NOMO-1 (cell line): ENCODE measurements around the gene ALDH1L1.

Experiments used
- DNase-seq, 2 experiments: peaks; one replicate each; lab custom pipeline; 2025; ENCODE audit not compliant: unreplicated experiment in 2 of 2; lab: John Stamatoyannopoulos, UW

ALDH1L1 gene

DNA sequence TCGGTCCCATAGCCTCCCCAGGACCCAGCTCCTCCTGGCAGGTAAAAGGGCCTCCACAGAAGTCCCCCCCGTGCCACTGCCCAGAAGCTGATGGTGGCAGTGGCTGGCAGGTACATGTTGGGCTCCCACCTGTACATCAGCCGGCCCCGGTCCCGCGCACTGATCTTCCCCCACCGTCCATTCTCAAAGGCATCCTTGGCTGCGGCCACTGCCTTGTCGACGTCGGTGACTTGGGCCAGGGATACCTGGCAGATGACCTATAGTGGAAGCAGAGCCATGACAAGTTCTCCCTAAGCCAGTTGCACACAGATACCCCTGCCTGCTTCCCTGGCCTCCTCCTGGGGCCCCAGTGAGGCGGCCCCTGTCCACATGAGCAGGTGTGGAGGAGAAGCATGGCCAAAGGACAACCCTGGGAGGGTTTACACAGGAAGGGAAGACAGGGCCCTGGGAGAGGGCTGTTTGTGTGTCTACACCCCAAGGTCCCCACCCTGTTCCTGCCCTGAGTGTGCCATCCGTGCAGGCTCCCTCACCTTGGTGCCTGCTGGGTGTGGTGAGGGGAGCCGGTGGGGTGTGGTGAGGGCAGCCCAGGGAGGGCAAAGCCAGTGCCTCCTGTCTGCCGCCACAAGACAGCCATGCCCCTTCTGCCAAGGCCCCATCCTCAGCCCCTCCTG is 44.8 kb downstream of the ALDH1L1 start:
- no peak for DNase-seq

DNA sequence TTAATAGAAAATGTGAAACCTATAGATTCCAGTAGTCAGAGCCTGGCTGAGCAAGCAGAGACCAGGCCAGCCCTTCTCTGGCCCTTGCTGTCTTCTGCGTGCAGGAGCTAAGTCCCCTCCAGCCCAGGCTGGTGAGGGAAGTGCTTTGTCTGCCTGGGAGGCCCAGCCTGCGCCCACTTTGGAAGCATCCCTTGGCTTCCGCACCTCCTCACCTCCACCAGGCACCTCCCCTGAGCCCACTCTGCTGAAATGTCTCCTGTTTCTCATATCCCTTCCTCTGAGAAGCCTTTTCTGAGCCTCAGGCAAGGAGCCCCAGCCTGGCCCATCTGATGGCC is 45.3 kb downstream of the ALDH1L1 start:
- DNase-seq, result no peak

DNA sequence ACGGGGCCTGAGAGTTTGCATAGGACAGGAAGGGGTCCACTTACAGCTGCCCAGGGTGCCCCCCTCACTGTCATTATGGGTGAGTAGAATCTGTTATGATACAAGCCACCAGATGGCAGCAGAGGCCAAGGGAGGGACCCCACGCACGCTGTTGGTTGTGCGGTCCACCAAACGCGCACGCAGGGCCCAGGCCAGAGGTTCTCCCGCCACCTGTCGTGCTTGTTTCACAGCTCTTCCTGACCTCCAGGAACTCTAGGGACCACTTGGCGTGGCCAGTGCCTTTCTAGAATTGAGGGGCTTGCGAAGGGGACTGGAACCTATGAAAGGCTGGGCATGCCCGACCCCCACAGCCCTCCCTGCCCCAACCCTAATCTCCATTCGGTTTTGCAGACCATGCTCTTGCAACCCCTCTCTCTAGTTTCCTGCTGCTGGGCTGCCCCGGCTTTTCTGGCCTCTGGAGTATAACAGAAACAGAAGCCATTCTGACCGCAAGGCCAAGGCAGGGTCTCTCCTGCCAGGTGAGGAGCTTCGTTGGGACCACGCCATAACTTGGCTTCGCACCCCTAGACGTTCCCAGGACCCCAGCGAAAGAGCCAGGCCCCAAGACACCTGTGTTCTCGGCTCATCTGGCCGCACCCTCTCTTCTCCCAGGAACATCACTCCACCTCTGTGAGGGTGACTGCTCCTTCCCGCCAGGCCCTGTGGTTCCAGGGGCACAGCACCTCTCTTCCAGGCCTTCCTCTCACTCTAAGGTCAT is 46.0 kb downstream of the ALDH1L1 start:
- DNase-seq, result peak; percentile 43 to 55

DNA sequence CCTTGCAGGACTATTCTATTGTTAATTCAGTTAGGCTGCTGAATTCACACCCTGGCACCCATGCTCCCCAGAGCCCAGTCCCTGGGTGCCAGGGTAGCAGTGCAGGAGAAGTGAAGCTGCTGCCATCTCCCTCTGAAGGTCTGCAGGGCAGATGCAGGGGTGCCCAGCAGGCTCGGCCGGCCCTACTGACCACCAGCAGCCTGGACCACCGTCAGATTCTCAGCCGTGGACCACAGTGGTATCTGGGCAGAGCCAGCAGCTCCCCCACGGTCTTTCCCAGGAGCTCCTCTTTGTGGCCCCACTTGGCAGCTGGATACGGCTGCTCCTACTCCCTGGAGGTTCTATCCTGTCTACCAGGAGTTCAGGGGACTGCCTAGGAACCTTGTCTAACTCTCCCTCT is 46.8 kb downstream of the ALDH1L1 start:
- no peak for DNase-seq

DNA sequence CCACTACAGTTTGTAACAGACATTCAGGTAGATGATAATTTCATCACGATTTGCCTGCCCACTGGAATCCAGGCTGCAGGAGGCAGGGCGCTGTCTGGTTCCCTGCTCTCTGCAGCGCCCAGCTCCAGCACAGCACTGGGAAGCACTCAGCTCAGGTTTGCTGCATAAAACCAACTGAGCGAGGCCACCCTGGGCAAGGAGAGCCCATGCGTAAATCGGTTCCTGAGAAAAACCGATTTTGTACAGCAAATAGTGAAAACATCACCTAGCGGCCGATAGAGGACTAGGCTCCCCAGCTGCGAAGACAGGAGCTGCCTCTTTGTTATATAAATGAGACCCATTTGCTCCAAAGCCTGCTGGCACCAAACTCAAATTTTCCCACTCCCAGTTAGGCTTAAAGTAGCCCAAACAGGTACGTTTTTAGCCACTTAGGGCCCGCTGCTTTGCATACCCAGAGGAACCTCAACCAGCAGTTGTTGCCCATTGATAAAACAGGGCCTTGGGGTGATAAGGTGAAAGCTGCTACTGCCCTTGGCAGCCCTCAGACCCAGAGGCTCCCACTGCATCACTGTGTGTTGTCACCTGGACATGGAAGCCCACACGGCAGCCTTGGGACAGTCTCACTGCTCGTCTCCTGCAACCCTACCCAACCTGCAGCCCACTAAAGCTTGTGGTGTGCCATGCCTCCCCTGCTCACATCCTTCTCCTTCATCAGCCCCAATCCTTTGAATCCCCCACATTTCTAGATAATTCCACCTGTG is 47.5 kb downstream of the ALDH1L1 start:
- DNase-seq, result no peak

DNA sequence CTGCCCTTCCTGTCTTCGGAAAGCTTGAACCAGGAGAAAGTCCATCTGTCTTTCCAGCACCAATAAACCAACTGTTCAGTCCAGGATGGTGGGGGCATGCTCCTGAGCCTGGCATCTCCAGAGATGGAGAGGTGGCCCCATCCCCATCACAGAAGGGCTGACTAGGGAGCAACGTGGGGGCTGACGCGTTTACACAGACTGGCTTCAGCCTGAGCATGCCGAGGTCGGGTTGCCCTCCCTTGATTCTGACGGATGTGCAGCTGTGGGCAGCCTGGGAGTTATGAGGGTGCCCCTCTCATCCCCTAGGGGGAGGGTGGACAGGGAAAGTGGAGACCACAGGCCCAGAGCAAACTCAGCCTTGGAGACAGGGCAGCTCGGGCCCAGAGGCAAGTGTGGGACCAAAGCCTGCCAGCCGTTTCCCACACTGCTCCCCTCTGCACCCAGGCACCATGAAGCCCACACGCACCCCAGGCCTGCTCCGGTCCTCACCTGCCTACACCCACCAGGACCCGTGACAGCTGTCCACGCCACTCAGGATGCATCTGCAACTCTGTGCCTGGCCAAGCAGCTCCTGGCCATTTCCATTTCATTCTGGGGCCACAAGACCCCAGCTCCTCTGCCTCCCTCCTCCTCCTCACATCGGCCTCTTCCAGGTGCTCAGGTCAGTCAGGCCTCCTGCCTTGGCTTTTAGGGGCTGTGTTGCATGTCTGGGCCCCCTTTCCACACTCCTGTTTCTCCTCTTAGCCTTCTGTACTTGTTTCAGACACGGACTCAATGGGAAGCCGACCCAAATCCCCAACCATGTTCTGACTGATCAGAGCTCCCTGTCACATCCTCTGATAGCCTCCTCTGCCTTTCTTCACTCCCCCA is 48.3 kb downstream of the ALDH1L1 start:
- DNase-seq, result no peak

DNA sequence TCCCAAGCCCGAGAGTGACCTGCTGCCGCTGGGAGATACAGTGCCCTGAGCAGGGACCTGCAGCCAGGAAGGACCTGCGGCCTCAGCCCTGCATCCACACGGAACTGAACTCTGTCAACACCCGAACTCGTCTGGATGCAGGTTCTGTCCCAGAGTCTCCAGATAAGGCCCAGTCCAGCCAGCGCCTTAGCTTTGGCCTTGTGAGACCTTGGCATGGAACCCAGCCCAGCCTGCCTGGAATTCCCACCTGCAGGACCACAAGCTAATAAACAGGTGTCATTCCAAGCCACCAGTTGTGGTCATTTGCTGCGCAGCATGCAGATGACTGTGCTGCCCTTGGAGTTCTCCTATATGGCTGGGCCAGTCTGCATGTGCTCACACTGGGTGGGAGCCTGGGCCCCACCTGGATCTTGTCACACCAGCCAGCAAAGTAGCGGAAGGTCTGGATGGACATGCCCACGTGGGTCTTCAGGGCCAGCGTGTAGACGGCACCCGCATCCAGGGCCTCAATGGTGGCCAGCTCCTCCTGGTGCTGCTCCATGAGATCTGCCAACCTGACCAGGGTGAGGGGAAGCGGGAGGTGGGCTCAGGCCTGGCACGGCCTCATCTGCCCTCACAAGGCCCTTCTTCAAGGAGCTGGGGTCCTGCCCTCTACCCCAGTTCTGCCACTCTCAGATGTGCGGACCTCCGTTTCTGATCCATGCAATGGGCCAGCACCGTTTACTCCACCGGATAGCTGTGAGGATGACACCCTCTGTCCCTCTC is 49.2 kb downstream of the ALDH1L1 start:
- no peak for DNase-seq

DNA sequence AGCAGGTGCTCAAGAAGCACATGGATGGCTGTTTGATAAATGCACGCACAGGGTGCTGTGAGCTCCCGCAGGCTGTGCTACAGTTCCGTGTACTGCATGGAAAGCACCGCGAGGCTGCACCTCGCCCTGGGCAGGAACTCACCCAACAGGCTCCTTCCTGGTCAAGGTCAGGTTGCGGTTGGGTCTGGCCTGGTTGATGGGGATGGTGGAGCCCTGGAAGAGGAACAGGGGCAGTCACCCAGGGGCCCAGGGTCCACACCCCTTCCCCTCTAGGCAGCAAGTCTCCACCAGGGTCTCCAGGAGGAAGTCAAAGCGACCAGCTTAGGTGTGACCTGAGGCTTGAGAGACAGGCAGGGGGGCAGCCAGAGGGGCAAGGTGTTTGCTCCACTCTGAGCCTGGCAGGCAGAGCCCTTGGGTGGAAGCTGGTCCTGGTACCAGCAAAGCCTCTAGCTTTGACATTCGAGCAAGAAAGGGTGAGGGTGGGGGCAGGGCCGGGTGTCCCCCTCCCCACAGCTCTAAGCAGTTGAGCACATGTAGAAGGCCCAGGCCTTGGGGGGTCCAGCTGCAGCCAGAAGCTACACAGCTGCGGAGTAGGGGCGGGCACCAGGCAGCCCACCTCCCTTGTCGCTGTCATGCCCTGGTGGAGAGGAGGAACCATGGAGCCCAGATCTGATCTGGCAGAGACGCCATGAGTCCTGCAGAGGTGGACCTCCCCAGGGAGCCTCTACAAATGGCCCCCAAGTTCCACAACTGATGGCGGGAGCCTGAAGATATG is 50.1 kb downstream of the ALDH1L1 start:
- no peak for DNase-seq

DNA sequence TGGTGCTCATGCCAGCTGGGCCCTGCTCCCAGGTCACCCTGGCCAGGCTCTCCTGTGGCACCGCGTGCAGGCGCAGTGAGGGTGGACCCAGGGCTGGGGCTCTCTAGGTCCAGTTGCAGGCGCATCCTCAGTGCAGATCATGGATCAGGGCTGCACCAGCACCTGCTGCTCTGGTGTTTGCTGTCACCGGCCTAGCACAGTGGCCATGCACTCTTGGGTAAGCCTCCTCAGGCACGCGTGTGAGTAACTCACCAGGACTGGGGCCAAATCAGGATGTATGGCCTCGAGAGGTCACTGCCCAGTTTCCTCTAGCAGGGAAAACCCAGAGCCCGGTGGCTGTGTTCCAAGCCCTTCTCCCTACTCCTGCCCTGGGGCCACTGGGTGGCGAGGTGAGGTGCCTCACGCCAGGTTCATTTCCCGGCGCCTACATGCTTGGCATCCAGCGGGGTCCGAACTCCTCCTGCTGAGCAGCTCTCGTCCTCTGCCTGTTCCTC is 50.9 kb downstream of the ALDH1L1 start:
- DNase-seq, result peak in 1 of 2 experiments; percentile 3

DNA sequence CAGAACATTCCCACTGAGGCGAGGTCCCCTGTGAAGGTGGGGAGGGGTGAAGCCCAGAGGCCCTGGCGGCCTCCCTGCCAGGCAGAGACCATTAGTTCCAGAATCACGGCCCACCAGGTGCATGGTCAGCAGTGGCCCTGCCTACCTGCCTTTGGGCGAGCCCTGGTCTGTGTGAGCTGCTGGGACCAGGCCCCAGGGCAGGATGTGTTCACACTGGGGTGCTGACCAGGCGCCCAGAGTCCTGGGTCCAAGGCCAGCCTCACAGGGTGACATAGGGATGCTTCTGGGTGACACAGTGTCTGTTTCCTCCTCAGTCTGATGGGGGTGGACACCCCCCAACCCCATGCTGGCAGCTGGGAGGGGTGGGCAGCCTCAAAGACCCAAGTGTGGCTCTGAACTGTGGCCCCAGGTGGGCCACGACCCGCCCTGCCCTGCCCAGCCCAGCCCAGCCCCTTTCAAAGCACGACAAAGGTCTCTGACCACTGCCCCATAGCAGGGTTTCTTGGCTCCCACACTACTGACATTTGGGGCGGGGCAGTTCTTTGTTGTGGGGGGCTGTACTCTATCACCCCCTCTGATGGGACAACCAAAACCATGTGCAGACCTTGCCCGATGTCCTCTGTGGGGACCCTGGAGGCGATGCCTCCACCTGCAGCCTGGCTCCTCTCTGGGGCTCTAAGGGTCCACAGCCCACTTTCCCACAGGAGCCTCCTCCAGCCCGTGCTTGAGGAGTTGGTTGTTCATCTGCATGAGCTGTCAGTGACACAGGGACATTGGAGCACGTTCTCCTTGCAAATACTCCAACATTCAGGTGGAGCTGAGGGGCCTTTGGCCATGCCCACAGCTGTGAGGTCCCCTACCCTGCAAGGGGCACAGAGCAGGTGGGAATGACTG is 51.6 kb downstream of the ALDH1L1 start:
- no peak for DNase-seq

DNA sequence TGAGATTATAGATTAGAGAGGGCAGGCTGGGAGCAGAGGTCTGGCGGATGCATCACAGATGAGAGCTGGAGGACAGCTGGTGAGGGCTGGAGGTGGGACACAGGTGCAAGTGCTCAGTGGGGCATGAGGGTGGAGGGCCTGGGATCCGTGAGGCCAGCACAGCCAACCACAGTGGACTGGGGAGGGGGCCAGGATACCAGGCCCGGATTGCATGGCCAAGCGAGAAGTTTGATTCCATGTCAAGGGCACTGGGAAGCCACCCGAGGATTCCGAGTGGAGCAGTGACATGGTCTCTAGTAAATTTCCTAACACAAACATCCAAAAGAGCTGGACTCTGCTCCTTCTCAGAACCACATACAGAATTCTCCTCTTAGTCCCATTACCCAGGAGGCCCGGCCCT is 52.5 kb downstream of the ALDH1L1 start:
- DNase-seq, result no peak

DNA sequence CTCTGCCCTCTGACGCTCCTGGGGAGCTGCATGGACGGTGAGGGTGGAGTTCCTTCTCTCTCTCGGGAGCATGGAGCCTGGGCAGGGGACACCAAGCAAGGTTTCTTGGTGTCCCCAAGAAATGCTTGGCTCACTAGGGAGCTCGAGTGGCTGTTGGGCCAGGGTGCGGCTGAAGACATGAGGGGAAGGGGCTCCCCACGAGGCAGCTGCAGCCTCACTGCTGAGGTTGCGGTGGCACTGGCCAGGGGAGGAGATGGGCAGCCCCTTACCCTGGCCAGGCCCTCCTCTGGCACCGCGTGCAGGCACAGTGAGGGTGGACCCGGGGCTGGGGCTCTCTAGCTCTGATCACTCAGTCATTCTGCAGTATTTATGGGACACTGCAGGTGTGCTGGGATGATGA is 52.9 kb downstream of the ALDH1L1 start:
- no peak for DNase-seq

DNA sequence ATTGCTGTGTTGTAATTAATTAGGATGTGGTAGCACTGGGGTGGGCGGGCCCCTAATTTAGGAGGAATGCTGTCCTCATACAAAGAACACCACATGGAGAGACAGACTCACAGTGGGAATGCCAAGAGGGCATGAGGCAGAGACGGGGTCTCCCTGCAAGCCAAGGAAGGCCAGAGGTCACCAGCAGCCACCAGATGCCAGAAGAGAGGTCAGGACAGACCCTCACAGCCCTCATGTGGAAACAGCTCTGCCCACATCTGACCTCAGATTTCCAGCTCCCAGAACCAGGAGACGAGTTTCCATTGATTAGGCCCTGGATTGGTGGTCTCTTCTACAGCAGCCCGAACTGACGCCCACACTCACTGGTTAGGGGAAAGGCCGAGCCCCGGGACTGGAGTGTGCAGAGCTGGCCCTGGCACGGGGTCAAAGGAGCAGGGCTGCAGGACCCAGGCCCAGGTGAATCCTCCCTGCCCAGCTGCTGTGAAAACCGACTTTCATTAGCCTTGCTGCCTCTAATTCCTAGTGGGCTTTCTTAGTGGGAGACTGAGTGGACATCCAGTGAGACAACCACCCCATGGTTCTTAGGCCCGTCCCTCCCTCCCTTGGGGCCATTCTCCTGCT is 53.5 kb downstream of the ALDH1L1 start:
- DNase-seq, result no peak

DNA sequence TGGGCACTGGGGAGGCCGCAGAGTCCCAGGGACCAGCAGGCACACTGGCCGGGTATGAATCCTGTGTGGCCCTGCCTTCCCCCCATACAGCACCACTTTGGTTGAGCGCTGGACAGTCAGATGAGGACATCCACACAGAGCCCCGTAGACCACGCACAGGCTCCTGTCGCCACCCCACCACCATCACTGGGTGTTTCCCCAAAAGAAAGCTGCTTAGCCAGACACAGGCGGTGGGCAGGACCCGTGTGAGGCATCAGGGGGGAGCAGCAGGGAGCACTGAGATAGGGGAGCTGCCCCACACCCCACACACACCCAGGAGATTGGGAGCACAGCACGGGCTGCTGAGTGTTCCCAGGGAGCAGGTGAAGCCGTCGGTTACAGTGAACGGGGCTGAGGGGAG is 54.1 kb downstream of the ALDH1L1 start:
- DNase-seq, result no peak

DNA sequence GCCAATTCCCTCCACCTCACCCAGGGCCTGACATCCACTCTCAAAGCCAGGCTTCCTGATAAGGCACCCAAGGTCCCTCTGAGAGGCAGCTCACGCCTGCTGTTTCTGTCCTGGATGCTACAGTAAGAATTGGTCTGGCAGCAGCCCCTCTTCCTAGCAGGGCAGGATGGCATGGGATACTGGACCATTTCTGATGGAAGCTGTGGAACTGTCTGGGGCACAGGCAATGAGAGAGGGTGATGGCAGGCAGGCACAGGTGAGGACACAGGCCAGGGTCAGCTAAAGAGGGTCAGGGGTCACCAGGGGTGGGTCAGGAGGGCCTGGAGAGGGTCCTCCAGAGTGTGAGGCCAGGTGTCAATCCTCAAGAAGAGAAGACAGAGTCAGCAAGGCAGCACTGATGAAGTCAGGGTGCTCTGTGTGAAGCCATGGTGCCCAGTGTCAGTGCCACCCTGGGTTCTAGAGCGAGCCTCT is 54.6 kb downstream of the ALDH1L1 start:
- DNase-seq, result no peak

DNA sequence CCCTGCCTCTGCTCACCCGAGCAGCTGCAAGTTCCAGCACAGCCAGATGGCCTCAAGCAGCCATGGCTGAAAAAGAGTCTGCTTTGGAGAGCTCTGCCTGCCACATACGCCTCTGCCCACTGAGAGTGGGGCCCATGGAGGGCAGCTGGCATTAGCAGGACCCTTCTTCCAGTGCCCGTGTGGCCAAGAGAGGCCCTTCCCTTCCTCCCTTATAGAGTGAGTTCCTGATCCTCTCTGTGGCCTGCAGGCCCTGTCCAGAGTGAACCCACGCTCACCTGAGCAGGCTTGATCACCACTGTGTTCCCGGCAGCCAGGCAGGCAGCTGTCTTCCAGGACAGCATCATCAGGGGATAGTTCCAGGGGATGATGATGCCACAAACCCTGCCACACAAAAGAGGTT is 55.0 kb downstream of the ALDH1L1 start:
- no peak for DNase-seq

DNA sequence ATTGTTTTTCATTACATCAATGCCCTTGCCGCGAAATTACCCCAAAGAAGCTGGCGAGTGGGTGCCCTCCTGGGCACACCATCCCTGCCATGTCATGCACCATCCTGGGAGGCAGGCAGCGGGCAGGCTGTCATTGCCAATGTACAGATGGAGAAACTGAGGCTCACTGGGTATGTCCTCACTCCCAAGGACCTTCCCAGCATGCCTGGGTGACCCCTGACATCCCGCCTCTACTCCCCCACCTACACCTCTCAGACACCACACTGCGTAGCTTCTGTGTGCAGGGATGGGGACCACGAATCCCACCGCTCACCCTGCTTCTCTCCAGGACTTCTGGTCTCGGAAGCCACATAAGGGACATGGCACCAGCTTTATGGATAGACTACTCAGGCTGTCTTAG is 55.5 kb downstream of the ALDH1L1 start:
- DNase-seq, result no peak
